Measurements from ENCODE around the gene APOLD1. TPM values are rescaled to one million over a fixed set of nuclear protein-coding genes. Genes with fewer than 3 reads are reported as not detected.
A peak's percentile ranks its signal among the peaks of the same experiment; 100 is the strongest.

Gene APOLD1
- total RNA-seq, 1 donor from 2014 or later, result 0.70 TPM

- no peaks in the 10 kb centered on the region for H3K27me3 ChIP-seq (ENCODE audit: insufficient read depth, low read length)
- peak overlapping the region; percentile 63 for H3K27ac Mint-ChIP-seq (ENCODE audit: unreplicated experiment)
- H3K9me3 Mint-ChIP-seq (ENCODE audit: unreplicated experiment), result peaks cover 3% of the 10 kb centered on the region
- no peak overlapping the region for H3K4me3 Mint-ChIP-seq (ENCODE audit: unreplicated experiment)
- peak overlapping the region; percentile 53 for H3K4me2 ChIP-seq (ENCODE audit: low read length)
- no peak overlapping the region for H3K4me3 ChIP-seq (ENCODE audit: insufficient read depth, low read depth, low read length)
- H4K20me1 ChIP-seq (ENCODE audit: insufficient read depth, low read length), result no peaks in the 10 kb centered on the region
- peaks cover 4% of the 10 kb centered on the region for H3K4me1 Mint-ChIP-seq (ENCODE audit: low read depth, unreplicated experiment)
- H3K9me3 ChIP-seq (ENCODE audit: insufficient read depth, low read depth, low read length), result no peaks in the 10 kb centered on the region
- H3K79me2 ChIP-seq (ENCODE audit: insufficient read depth, low read length), result no peaks in the 10 kb centered on the region
- no peaks in the 10 kb centered on the region for H3K36me3 ChIP-seq (ENCODE audit: insufficient read depth, low read length)
- no peak overlapping the region for H3K9ac ChIP-seq (ENCODE audit: low read length)
- H3K4me1 ChIP-seq (ENCODE audit: insufficient read depth, low read length), result peaks cover 10% of the 10 kb centered on the region
- H3K27ac ChIP-seq (ENCODE audit: low read depth, low read length), result no peak overlapping the region
- DNase-seq (ENCODE audit: low read depth) (peak; percentile 85), FAIRE-seq (peak; percentile 73)
- no peaks in the 10 kb centered on the region for H3K27me3 Mint-ChIP-seq (ENCODE audit: low read depth, unreplicated experiment)
- no peak overlapping the region for H2AFZ ChIP-seq (ENCODE audit: low read depth, low read length)
- TF ChIP-seq EZH2 (IDR thresholded peaks at IDR 0.05; ENCODE audit: insufficient read depth, low read length), result no peak
- TF ChIP-seq CTCF (IDR thresholded peaks at IDR 0.05; ENCODE audit: insufficient read depth, low read depth, low read length), result no peak
- H3K36me3 Mint-ChIP-seq (ENCODE audit: low read depth, unreplicated experiment), result no peaks in the 10 kb centered on the region
Observed at GRCh38 chr12:12779529-12779928, 5.9 kb upstream of the APOLD1 start.

GRCh38 chr12:12784116-12784515 is 1.3 kb upstream of the APOLD1 start:
- no peak overlapping the region for H3K9ac ChIP-seq (ENCODE audit: low read length)
- peaks cover 6% of the 10 kb centered on the region for H3K9me3 Mint-ChIP-seq (ENCODE audit: unreplicated experiment)
- H3K4me1 Mint-ChIP-seq (ENCODE audit: low read depth, unreplicated experiment), result peaks cover 7% of the 10 kb centered on the region
- no peak overlapping the region for H3K27ac Mint-ChIP-seq (ENCODE audit: unreplicated experiment)
- H3K36me3 Mint-ChIP-seq (ENCODE audit: low read depth, unreplicated experiment), result no peaks in the 10 kb centered on the region
- H3K4me2 ChIP-seq (ENCODE audit: low read length), result no peak overlapping the region
- H3K27me3 Mint-ChIP-seq (ENCODE audit: low read depth, unreplicated experiment), result peaks cover 3% of the 10 kb centered on the region
- H3K27ac ChIP-seq (ENCODE audit: low read depth, low read length), result no peak overlapping the region
- H3K4me3 ChIP-seq (ENCODE audit: insufficient read depth, low read depth, low read length), result no peak overlapping the region
- H3K79me2 ChIP-seq (ENCODE audit: insufficient read depth, low read length), result peaks cover 9% of the 10 kb centered on the region
- no peak overlapping the region for H3K4me3 Mint-ChIP-seq (ENCODE audit: unreplicated experiment)
- H3K4me1 ChIP-seq (ENCODE audit: insufficient read depth, low read length), result peaks cover 30% of the 10 kb centered on the region
- no peak overlapping the region for H2AFZ ChIP-seq (ENCODE audit: low read depth, low read length)
- TF ChIP-seq EZH2 (IDR thresholded peaks at IDR 0.05; ENCODE audit: insufficient read depth, low read length), result no peak
- TF ChIP-seq CTCF (IDR thresholded peaks at IDR 0.05; ENCODE audit: insufficient read depth, low read depth, low read length), result no peak
- no peaks in the 10 kb centered on the region for H4K20me1 ChIP-seq (ENCODE audit: insufficient read depth, low read length)
- FAIRE-seq (no peak), DNase-seq (ENCODE audit: low read depth) (no peak)
- no peaks in the 10 kb centered on the region for H3K9me3 ChIP-seq (ENCODE audit: insufficient read depth, low read depth, low read length)
- H3K36me3 ChIP-seq (ENCODE audit: insufficient read depth, low read length), result no peaks in the 10 kb centered on the region
- no peaks in the 10 kb centered on the region for H3K27me3 ChIP-seq (ENCODE audit: insufficient read depth, low read length)

- TF ChIP-seq EZH2 (IDR thresholded peaks at IDR 0.05; ENCODE audit: insufficient read depth, low read length) (no peak), CTCF (IDR thresholded peaks at IDR 0.05; ENCODE audit: insufficient read depth, low read depth, low read length) (no peak)
- DNase-seq (ENCODE audit: low read depth) (no peak), FAIRE-seq (no peak)
- Histone ChIP-seq H3K9me3 (ENCODE audit: insufficient read depth, low read depth, low read length) (no peaks in the 10 kb centered on the region), H3K4me3 (ENCODE audit: insufficient read depth, low read depth, low read length) (peak overlapping the region; percentile 64), H3K9ac (ENCODE audit: low read length) (peak overlapping the region; percentile 86), H3K27ac (ENCODE audit: low read depth, low read length) (peak overlapping the region; percentile 84), H3K4me2 (ENCODE audit: low read length) (peak overlapping the region; percentile 90), H3K79me2 (ENCODE audit: insufficient read depth, low read length) (peaks cover 9% of the 10 kb centered on the region), H3K27me3 (ENCODE audit: insufficient read depth, low read length) (no peaks in the 10 kb centered on the region), H3K4me1 (ENCODE audit: insufficient read depth, low read length) (peaks cover 23% of the 10 kb centered on the region), H2AFZ (ENCODE audit: low read depth, low read length) (peak overlapping the region; percentile 97), H4K20me1 (ENCODE audit: insufficient read depth, low read length) (no peaks in the 10 kb centered on the region), H3K36me3 (ENCODE audit: insufficient read depth, low read length) (no peaks in the 10 kb centered on the region)
- peaks cover 6% of the 10 kb centered on the region for H3K9me3 Mint-ChIP-seq (ENCODE audit: unreplicated experiment)
- no peaks in the 10 kb centered on the region for H3K36me3 Mint-ChIP-seq (ENCODE audit: low read depth, unreplicated experiment)
- H3K27me3 Mint-ChIP-seq (ENCODE audit: low read depth, unreplicated experiment), result peaks cover 3% of the 10 kb centered on the region
- no peak overlapping the region for H3K27ac Mint-ChIP-seq (ENCODE audit: unreplicated experiment)
- H3K4me1 Mint-ChIP-seq (ENCODE audit: low read depth, unreplicated experiment), result peaks cover 4% of the 10 kb centered on the region
- peak overlapping the region; percentile 67 for H3K4me3 Mint-ChIP-seq (ENCODE audit: unreplicated experiment)
Observed at GRCh38 chr12:12786351-12786705, 869 bp downstream of the APOLD1 start.
